Forelimb muscle (tissue), 1 donor: ENCODE data around the gene PPM1H. TPM values are rescaled to one million over a fixed set of nuclear protein-coding genes. Genes with fewer than 3 reads are reported as not detected.

Source experiments
- DNase-seq: peaks from one replicate; pipeline ENCODE4 v3.0.0-alpha.2; 2013; ENCODE audit warnings: low read depth
- polyA plus RNA-seq: library from polyadenylated mRNA; unstranded; fragments of 120-200 nt; gene quantifications from one replicate; pipeline ENCODE4 v1.2.1, GENCODE V29; 2013; ENCODE audit not compliant: insufficient read length

The PPM1H gene
- polyA plus RNA-seq, 1 donor = 3.1 TPM

- no peak for DNase-seq
These were observed 330.6 kb downstream of the PPM1H start for GRCh38 chr12:62604373-62604772.

GRCh38 chr12:62603811-62604098 is 331.2 kb downstream of the PPM1H start:
- no peak for DNase-seq

GRCh38 chr12:62603061-62603810 is 331.7 kb downstream of the PPM1H start:
- DNase-seq = peak; percentile 68

GRCh38 chr12:62602255-62603060 is 332.5 kb downstream of the PPM1H start:
- DNase-seq = no peak

- DNase-seq = no peak
These were observed 333.2 kb downstream of the PPM1H start for GRCh38 chr12:62601765-62602164.

GRCh38 chr12:62599854-62600437 is 335.0 kb downstream of the PPM1H start:
- no peak for DNase-seq

- DNase-seq = no peak
These were observed 336.1 kb downstream of the PPM1H start for GRCh38 chr12:62598846-62599245.

- no peak for DNase-seq
These were observed 337.7 kb downstream of the PPM1H start for GRCh38 chr12:62597253-62597652.

Other genes starting within 250 kb of the PPM1H start
- gene AVPR1A, start 216.1 kb upstream of the PPM1H start, polyA plus RNA-seq = 5.6 TPM